H9 (cell line): ENCODE data around the gene STAU1. TPM values are rescaled to one million over a fixed set of nuclear protein-coding genes. Genes with fewer than 3 reads are reported as not detected.

Experiments
- DNase-seq: peaks from one replicate; pipeline ENCODE4 v3.0.0-alpha.2; 2017
- H2AFZ ChIP-seq: one replicate; pipeline ENCODE4 v1.6.1; 2013; ENCODE audit warnings: mild to moderate bottlenecking, low read length, control low read depth, moderate library complexity
- H2AK5ac ChIP-seq: 2 replicates; pipeline ENCODE4 v1.6.1; 2013; ENCODE audit warnings: low read length, control low read depth, mixed read lengths; ENCODE audit not compliant: insufficient read length
- H2BK120ac ChIP-seq: one replicate; pipeline ENCODE4 v1.6.1; 2013; ENCODE audit warnings: low read depth, mild to moderate bottlenecking, low read length, control low read depth, inconsistent platforms; ENCODE audit not compliant: poor library complexity, severe bottlenecking
- H2BK12ac ChIP-seq: 2 replicates; pipeline ENCODE4 v1.6.1; 2013; ENCODE audit warnings: low read length, control low read depth, mixed read lengths, low read depth; ENCODE audit not compliant: insufficient read length
- H2BK15ac ChIP-seq: 2 replicates; pipeline ENCODE4 v1.6.1; 2013; ENCODE audit warnings: low read depth, low read length, control low read depth
- H2BK20ac ChIP-seq: one replicate; pipeline ENCODE4 v1.6.1; 2013; ENCODE audit warnings: low read depth, mild to moderate bottlenecking, low read length, control low read depth, inconsistent platforms; ENCODE audit not compliant: poor library complexity, severe bottlenecking
- H2BK5ac ChIP-seq: 2 replicates; pipeline ENCODE4 v1.6.1; 2013; ENCODE audit warnings: low read length, control low read depth, mixed read lengths; ENCODE audit not compliant: insufficient read length
- H3K14ac ChIP-seq: 2 replicates; pipeline ENCODE4 v1.6.1; 2013; ENCODE audit warnings: low read length, control low read depth; ENCODE audit not compliant: insufficient read depth
- H3K18ac ChIP-seq: 2 replicates; pipeline ENCODE4 v1.6.1; 2013; ENCODE audit warnings: low read depth, mild to moderate bottlenecking, mixed read lengths, low read length, control low read depth; ENCODE audit not compliant: insufficient read length
- H3K23ac ChIP-seq: 2 replicates; pipeline ENCODE4 v1.6.1; 2013; ENCODE audit warnings: low read length, control low read depth, mixed read lengths, low read depth; ENCODE audit not compliant: insufficient read length
- H3K23me2 ChIP-seq: 2 replicates; pipeline ENCODE4 v1.6.1; 2013; ENCODE audit warnings: low read depth, mild to moderate bottlenecking, mixed read lengths, low read length, control low read depth; ENCODE audit not compliant: insufficient read length, poor library complexity, severe bottlenecking
- H3K27ac ChIP-seq: 2 replicates; pipeline ENCODE4 v1.5.1; 2013; ENCODE audit warnings: low read length, control low read depth, mixed read lengths, low read depth; ENCODE audit not compliant: insufficient read length
- H3K27me3 ChIP-seq: 2 replicates; pipeline ENCODE4 v1.6.1; 2013; ENCODE audit warnings: low read length, control low read depth, inconsistent platforms; ENCODE audit not compliant: insufficient read depth
- H3K4ac ChIP-seq: 2 replicates; pipeline ENCODE4 v1.6.1; 2013; ENCODE audit warnings: low read depth, mild to moderate bottlenecking, control low read depth, inconsistent platforms, low read length, moderate library complexity
- H3K4me1 ChIP-seq: 2 replicates; pipeline ENCODE4 v1.6.1; 2013; ENCODE audit warnings: low read length, control low read depth, inconsistent platforms; ENCODE audit not compliant: insufficient read depth
- H3K4me2 ChIP-seq: 2 replicates; pipeline ENCODE4 v1.6.1; 2013; ENCODE audit warnings: low read length, control low read depth, mixed read lengths; ENCODE audit not compliant: insufficient read length, insufficient read depth
- H3K56ac ChIP-seq: 2 replicates; pipeline ENCODE4 v1.6.1; 2013; ENCODE audit warnings: low read depth, mild to moderate bottlenecking, mixed read lengths, low read length, control low read depth; ENCODE audit not compliant: insufficient read length
- H3K79me1 ChIP-seq: 2 replicates; pipeline ENCODE4 v1.6.1; 2013; ENCODE audit warnings: low read depth, mild to moderate bottlenecking, moderate library complexity, low read length, control low read depth, inconsistent platforms; ENCODE audit not compliant: insufficient read depth, poor library complexity, severe bottlenecking
- H3K79me2 ChIP-seq: 2 replicates; pipeline ENCODE4 v1.6.1; 2013; ENCODE audit warnings: low read length, control low read depth, inconsistent platforms; ENCODE audit not compliant: insufficient read depth
- H3K9ac ChIP-seq: 2 replicates; pipeline ENCODE4 v1.6.1; 2013; ENCODE audit warnings: low read length, control low read depth, mixed read lengths; ENCODE audit not compliant: insufficient read length; ENCODE audit errors: extremely low read depth
- H3K9me3 ChIP-seq: one replicate; pipeline ENCODE4 v1.6.1; 2013; ENCODE audit warnings: low read depth, low read length, inconsistent platforms; ENCODE audit not compliant: control insufficient read depth
- H3T11ph ChIP-seq: one replicate; pipeline ENCODE4 v1.6.1; 2013; ENCODE audit warnings: mild to moderate bottlenecking, low read length, control low read depth, inconsistent platforms
- H4K20me1 ChIP-seq: one replicate; pipeline ENCODE4 v1.6.1; 2013; ENCODE audit not compliant: control insufficient read depth, insufficient read length, insufficient read depth
- H4K5ac ChIP-seq: 2 replicates; pipeline ENCODE4 v1.6.1; 2013; ENCODE audit warnings: low read depth, mild to moderate bottlenecking, mixed read lengths, low read length, control low read depth; ENCODE audit not compliant: insufficient read length
- H4K8ac ChIP-seq: replicated peaks from 2 replicates; pipeline ENCODE4 v1.6.1; 2013; ENCODE audit warnings: low read length, control low read depth, mixed read lengths, low read depth; ENCODE audit not compliant: insufficient read length
- H4K91ac ChIP-seq: 2 replicates; pipeline ENCODE4 v1.6.1; 2013; ENCODE audit warnings: low read depth, mild to moderate bottlenecking, moderate library complexity, mixed read lengths, low read length, control low read depth; ENCODE audit not compliant: insufficient read length
- H3K27ac Mint-ChIP-seq, 3 experiments: 2 replicates in 2 of 3; 3 replicates in 1 of 3; pipeline ENCODE4 v1.8.0; 2020 to 2021; ENCODE audit warnings: mixed read lengths in 3 of 3, mild to moderate bottlenecking in 1 of 3, moderate library complexity in 1 of 3
- H3K27me3 Mint-ChIP-seq: 2 replicates; pipeline ENCODE4 v1.8.0; 2021; ENCODE audit warnings: low read depth, mild to moderate bottlenecking, moderate library complexity, mixed read lengths
- H3K36me3 Mint-ChIP-seq, 3 experiments: 2 replicates in 2 of 3; 3 replicates in 1 of 3; pipeline ENCODE4 v1.8.0; 2020 to 2021; ENCODE audit warnings: low read depth in 3 of 3, mixed read lengths in 3 of 3; ENCODE audit not compliant: insufficient read depth in 1 of 3
- H3K4me1 Mint-ChIP-seq, 2 experiments: 2 replicates each; pipeline ENCODE4 v1.8.0; 2020; ENCODE audit warnings: mixed read lengths in 2 of 2
- H3K4me3 Mint-ChIP-seq, 2 experiments: 2 replicates in 1 of 2; 3 replicates in 1 of 2; pipeline ENCODE4 v1.8.0; 2020 to 2021; ENCODE audit warnings: mild to moderate bottlenecking in 2 of 2, mixed read lengths in 2 of 2, moderate library complexity in 1 of 2
- H3K9me3 Mint-ChIP-seq, 2 experiments: 2 replicates in 1 of 2; 3 replicates in 1 of 2; pipeline ENCODE4 v1.8.0; 2020; ENCODE audit warnings: mild to moderate bottlenecking in 2 of 2, mixed read lengths in 2 of 2, moderate library complexity in 1 of 2
- CTCF ChIP-seq: fragments of 200-600 bp; sonication (generic); conservative IDR thresholded peaks from 3 replicates; pipeline ENCODE4 v1.8.0; 2021; ENCODE audit warnings: antibody characterized with exemption, mild to moderate bottlenecking
- WGBS: extraction: QIAGEN DNeasy Blood & Tissue Kit; methylation state at CpG from one replicate; pipeline ENCODE4 v1.1.7; 2013; ENCODE audit warnings: missing lambda C conversion rate, low lambda C conversion rate, mixed read lengths; ENCODE audit not compliant: insufficient read length; ENCODE audit errors: extremely low coverage; 5-methylcytosine and 5-hydroxymethylcytosine counted together
- total RNA-seq: library from RNA; stranded (reverse); gene quantifications from 2 replicates; pipeline ENCODE4 v1.2.1, GENCODE V29; 2021

STAU1 gene
- total RNA-seq, 1 experiment from 2014 or later = 106 TPM

DNA sequence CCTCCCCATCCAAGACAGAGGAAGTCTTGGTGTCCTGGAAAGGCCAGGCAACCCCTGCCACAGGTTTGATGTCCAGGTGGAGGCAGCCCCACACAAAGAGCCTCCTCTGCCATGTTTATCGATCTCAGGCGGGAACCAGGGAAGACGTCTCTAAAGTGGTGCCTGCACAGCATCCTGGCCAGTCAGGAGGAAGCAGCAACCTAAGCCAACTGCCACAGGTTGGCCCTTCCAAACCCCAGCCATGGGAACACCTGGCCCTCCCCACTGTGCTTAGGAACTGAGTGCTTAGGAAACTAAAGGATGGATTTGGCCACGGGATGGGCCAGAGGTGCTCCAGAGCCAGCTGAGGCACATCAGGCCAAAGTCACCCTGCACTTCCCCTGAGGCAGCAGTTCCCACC, 85.1 kb downstream of the STAU1 start:
- Histone ChIP-seq H4K5ac (no peak overlapping the region), H3T11ph (no peak overlapping the region), H3K18ac (no peak overlapping the region), H2BK15ac (no peak overlapping the region), H3K4me1 (no peaks in the 10 kb centered on the region), H2BK120ac (no peak overlapping the region), H4K8ac (no peak overlapping the region), H3K9ac (no peak overlapping the region), H2AFZ (no peak overlapping the region), H3K14ac (no peak overlapping the region), H3K79me2 (no peaks in the 10 kb centered on the region), H3K4ac (no peak overlapping the region), H2AK5ac (no peak overlapping the region), H3K27me3 (no peaks in the 10 kb centered on the region), H3K56ac (no peak overlapping the region), H3K79me1 (no peaks in the 10 kb centered on the region), H4K20me1 (no peaks in the 10 kb centered on the region), H2BK12ac (no peak overlapping the region), H3K27ac (no peak overlapping the region), H3K9me3 (no peaks in the 10 kb centered on the region), H2BK20ac (no peak overlapping the region), H2BK5ac (no peak overlapping the region), H3K23me2 (no peaks in the 10 kb centered on the region), H3K23ac (no peak overlapping the region), H4K91ac (no peak overlapping the region), H3K4me2 (no peak overlapping the region)
- no peak for DNase-seq
- WGBS = no CpG with 5 or more reads among the region's 4 CpGs
- Mint-ChIP-seq H3K27ac (peak overlapping the region in 1 of 3 experiments; percentile 26; a peak in 2 of 7 replicates), H3K27me3 (no peaks in the 10 kb centered on the region; the same call in 1 of the 2 replicates), H3K4me1 (peaks cover 6 to 8% of the 10 kb centered on the region in 2 experiments; a peak in 3 of 4 replicates), H3K9me3 (no peaks in the 10 kb centered on the region), H3K4me3 (no peak overlapping the region), H3K36me3 (peaks cover 40 to 65% (median 56%) of the 10 kb centered on the region in 3 experiments; a peak in 6 of 7 replicates)
- no peak for TF ChIP-seq CTCF
